SH-SY5Y (cell line): ENCODE measurements around the gene CLUH.

Experiments
- GATA2 ChIP-seq: IDR thresholded peaks from 2 replicates; pipeline ENCODE4 v1.6.1; 2011; ENCODE audit warnings: mild to moderate bottlenecking, low read depth, low read length
- GATA3 ChIP-seq: IDR thresholded peaks from 2 replicates; pipeline ENCODE4 v1.6.1; 2011; ENCODE audit warnings: low read depth, mild to moderate bottlenecking, low read length, moderate library complexity

Gene CLUH

DNA sequence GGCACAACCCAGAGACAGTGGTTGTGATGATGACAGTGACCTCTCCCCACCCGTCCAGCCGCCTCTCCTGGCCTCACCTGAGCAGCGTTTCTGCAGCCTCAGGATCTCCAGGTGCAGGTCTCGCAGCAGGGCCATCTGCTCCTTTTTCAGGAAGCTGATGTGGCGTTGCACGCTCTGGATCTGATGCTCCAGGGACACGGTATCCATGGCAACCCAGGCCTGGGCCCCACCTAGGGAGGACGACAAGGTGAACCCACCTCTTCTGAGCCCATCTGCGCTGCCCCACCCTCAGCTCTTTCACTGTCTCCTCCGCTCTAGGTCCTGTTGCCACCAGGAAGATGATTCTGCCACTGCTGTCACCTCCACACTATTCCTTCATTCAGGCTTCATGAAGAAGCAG lies 23.4 kb upstream of the CLUH start:
- TF ChIP-seq GATA2 (no peak), GATA3 (no peak)

GRCh38 chr17:2731807-2732206 lies 20.2 kb upstream of the CLUH start:
- TF ChIP-seq GATA2: no peak

DNA sequence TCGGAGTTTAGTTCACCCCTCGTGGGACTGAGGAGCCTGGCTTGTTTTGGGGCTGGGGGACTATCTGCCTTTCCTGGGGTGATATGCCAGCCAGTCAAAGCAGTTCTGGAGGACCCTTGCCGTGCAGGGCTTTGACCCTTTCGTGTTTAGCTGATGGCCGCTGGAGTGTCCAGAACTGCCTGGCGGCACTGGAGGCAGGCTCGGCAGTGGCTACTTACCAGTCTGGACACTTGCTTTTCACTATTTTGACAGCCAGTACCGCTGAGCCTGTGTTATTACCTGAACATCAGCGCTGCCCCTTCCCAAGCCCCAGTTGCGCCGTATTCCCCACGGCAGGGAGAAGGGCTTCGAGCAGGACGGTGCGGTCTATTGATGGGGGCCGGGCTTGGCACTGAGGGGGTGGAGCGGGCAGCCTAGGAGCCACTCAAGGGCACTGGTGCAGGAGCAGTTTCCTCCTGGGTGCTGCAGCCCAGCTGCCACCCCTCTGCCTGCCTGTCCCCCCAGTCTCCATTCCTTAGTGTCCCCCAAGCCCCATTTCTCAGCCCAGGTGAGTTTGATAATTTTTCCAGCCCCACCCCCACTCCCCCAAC lies 19.3 kb upstream of the CLUH start:
- TF ChIP-seq GATA3 (no peak), GATA2 (no peak)

DNA sequence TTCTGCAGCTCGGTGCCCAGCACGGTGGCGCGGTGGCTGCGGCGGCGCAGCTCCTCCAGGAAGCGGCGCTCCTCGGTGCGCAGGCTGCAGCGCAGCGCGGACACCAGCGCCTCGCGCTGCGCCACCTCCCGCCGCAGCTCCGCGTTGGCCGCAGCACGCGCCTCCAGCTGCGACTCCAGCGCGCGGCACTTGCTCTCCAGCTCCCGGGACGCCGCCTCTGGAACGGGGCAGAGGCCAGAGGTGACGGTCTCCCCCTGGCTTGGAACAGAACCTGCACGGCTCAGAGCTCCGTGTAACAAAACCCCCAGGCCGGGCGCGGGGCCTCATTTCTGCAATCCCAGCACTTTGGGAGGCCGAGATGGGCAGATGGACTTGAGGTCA lies 13.2 kb upstream of the CLUH start:
- TF ChIP-seq GATA3: no peak
- no peak for TF ChIP-seq GATA2

DNA sequence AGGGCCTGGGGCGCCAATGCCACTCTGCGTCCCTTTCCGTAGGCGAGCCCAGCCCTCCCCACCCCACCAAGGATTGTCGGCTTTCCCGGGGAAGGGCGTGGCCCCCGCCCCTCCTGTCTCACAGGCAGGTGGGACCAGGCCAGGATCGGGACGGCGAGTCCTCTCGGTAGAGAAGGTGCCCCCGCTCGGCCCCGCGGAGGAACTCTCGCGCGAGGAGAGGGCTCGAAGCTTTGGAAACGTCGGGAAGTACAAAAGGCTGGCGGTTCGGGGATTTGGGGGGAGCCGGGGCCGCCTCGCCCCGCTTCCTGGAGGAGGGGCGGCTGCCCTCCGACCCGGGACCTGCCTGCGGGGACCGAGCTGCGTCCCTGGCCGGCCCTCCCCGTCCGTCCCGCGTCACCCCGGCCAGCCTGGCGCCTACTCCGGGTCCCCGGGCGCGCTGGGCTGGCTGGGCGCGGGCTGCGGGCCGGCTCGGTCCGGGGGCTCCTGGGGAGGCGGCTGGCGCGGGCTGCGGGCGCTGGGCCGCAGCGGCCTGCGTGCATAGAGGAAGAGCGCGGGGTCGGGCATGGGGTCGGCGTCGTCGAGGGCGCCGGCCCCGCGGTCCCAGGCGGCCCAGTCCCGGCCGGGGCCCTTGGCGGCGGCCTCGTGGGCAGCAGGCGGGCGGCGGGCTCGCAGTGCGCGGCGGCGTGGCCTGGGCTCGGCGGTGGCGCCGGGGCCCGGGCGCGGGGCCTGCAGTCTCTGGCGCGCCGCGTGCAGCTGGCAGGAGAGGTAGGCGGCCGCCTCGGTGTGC lies 12.6 kb upstream of the CLUH start:
- TF ChIP-seq GATA3 (no peak), GATA2 (no peak)

GRCh38 chr17:2723505-2723996 lies 12.0 kb upstream of the CLUH start:
- no peak for TF ChIP-seq GATA2
- no peak for TF ChIP-seq GATA3

DNA sequence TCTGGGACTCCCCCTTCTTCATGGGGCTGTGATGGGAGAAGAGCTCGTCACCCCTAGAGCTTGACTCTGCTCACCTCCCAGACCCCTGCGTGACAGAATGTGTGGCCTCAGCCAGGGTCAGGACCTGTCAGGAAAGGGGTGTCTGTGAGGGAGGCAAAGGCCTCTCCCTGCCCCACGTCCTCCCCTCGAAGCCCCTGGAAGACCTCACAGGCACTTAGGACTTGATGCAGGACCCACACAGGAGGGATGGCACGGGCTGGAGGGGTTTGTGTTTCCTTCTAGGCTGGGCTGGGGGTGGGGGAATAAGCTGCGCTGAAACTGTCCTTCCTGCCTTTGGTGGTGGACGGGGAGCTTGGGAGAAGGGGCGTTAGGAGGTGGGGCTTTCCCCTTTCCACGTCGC lies 11.0 kb upstream of the CLUH start:
- TF ChIP-seq GATA3: no peak
- TF ChIP-seq GATA2: no peak

GRCh38 chr17:2721603-2722002 lies 10.0 kb upstream of the CLUH start:
- TF ChIP-seq GATA2 (no peak), GATA3 (no peak)

GRCh38 chr17:2719861-2720260 lies 8.3 kb upstream of the CLUH start:
- TF ChIP-seq GATA2 (no peak), GATA3 (no peak)

GRCh38 chr17:2718150-2718938 lies 6.8 kb upstream of the CLUH start:
- no peak for TF ChIP-seq GATA3
- TF ChIP-seq GATA2: no peak

DNA sequence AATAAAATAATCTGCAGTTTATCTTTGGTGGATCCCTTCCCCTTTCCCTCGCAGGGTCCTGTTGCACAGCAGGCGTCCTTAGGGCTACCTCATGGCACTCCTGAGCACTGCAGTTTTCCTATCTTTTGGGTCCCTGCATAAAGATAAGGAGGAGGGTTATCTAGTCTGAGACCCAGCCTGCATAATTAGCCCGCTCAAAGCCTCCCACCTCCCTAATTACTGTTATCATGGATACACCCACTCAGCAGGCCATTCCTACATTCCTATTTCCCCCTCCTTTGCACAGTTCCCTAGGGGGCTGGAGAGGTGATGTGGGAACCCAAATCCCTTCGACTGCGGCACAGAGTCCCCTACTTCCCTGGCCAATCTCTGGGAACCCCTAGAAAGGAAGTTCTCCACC lies 5.1 kb upstream of the CLUH start:
- TF ChIP-seq GATA3 (no peak), GATA2 (no peak)

DNA sequence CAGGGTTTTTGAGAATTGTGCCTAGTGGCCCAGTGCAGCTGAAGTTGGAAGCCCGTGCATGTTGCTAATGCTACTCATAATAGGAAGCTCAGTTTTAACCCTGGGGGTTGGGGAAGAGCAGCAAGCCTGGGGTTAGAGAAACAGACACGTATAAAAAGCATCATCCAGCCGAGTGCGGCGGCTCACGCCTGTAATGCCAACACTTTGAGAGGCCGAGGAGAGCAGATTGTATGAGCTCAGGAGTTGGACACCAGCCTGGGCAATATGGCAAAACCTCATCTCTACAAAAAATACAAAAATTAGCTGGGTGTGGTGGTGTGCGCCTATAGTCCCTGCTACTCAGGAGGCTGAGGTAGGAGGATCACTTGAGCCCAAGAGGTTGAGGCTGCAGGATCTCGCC lies 2.3 kb upstream of the CLUH start:
- TF ChIP-seq GATA3 (no peak), GATA2 (no peak)

GRCh38 chr17:2712300-2713043 lies 908 bp upstream of the CLUH start:
- TF ChIP-seq GATA3 (no peak), GATA2 (no peak)

- no peak for TF ChIP-seq GATA2
- no peak for TF ChIP-seq GATA3
Measured at GRCh38 chr17:2710803-2711607, 559 bp downstream of the CLUH start.

DNA sequence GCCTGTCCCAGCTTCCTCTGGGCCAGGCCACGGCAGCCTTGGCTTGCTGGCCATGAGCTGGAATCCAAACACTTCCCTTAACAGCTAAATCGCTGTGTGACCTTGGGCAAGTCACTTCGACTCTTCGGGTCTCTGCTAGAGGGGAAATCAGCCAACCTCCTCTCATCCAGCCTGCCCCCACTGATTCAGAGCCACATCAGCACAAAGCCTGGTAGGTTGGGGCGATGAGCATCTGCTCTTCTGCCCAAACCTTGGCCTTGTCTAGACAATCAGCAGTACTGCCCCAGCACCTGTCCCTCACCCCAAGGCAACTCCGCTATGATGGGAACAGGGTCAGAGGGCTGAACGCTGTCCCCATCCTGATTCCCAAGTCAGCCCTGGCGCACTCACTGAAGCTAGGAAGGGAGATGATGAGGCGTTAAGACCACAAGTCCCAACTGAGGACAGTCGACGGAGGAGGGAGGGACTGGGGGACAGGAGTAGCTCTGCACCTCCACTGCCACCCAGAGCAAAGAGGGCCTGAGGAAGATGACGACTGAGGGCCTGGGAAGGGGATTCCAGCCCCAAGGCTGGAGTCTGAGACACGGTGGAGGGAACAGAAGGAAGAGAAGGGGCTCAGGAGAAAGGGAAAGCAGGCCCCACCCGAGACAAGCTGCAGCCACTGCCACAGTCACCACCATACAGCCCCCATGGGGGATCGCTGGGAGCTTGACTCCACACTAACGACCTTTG lies 1.3 kb downstream of the CLUH start:
- TF ChIP-seq GATA2: no peak
- no peak for TF ChIP-seq GATA3
